ENCODE measurements around the gene MKRN2. TPM values are rescaled to one million over a fixed set of nuclear protein-coding genes. Genes with fewer than 3 reads are reported as not detected.

The MKRN2 gene
- total and polyA plus RNA-seq, 4 donors: 15.7 to 30.8 (median 23.3) TPM

DNA sequence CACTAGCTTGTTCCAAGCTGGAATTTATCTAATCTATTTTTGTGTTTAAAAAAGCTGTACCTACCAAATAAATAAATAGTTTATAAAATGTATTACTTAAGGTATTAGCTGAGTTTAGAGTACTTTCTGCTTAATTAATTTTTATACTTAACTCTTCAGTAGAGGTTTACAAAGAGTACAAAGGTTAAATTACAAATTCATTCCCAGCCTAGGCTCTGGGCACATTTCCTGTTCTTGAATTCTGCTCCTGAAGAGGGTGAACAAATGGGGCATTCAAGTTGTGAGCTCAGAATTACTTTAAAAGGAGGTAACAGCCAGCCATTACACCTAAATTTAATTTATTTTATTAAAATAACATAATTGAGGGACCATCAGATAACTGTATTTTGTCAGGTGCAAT, 26.4 kb downstream of the MKRN2 start:
- ATAC-seq (ENCODE audit: insufficient read depth, low FRiP score) (no peak), DNase-seq (no peak)
- TF ChIP-seq, protein P1, sequence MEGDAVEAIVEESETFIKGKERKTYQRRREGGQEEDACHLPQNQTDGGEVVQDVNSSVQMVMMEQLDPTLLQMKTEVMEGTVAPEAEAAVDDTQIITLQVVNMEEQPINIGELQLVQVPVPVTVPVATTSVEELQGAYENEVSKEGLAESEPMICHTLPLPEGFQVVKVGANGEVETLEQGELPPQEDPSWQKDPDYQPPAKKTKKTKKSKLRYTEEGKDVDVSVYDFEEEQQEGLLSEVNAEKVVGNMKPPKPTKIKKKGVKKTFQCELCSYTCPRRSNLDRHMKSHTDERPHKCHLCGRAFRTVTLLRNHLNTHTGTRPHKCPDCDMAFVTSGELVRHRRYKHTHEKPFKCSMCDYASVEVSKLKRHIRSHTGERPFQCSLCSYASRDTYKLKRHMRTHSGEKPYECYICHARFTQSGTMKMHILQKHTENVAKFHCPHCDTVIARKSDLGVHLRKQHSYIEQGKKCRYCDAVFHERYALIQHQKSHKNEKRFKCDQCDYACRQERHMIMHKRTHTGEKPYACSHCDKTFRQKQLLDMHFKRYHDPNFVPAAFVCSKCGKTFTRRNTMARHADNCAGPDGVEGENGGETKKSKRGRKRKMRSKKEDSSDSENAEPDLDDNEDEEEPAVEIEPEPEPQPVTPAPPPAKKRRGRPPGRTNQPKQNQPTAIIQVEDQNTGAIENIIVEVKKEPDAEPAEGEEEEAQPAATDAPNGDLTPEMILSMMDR (IDR thresholded peaks at IDR 0.05; ENCODE audit: control extremely low read depth, extremely low read depth): no peak
- H3K4me3 ChIP-seq: no peak overlapping the region
- H3K27me3 ChIP-seq (ENCODE audit: control insufficient read depth in 3 of 3, insufficient read depth in 3 of 3, low read length in 2 of 3): no peaks in the 10 kb centered on the region
- H3K9me3 ChIP-seq (ENCODE audit: control insufficient read depth in 4 of 4, insufficient read depth in 3 of 4, low read length in 3 of 4): no peaks in the 10 kb centered on the region
- H3K9ac ChIP-seq (ENCODE audit: insufficient read depth in 1 of 2, low read length in 2 of 2): no peak overlapping the region
- peaks cover 0 to 4% (median 0%) of the 10 kb centered on the region in 5 donors for H3K4me1 ChIP-seq (ENCODE audit: control insufficient read depth in 5 of 5, insufficient read depth in 5 of 5, low read length in 5 of 5)
- H3K36me3 ChIP-seq (ENCODE audit: control insufficient read depth in 4 of 4, insufficient read depth in 4 of 4, low read length in 4 of 4): peaks cover 22 to 59% (median 53%) of the 10 kb centered on the region in 4 donors
- H3K27ac ChIP-seq (ENCODE audit: low read depth in 1 of 2, low read length in 1 of 2): no peak overlapping the region

DNA sequence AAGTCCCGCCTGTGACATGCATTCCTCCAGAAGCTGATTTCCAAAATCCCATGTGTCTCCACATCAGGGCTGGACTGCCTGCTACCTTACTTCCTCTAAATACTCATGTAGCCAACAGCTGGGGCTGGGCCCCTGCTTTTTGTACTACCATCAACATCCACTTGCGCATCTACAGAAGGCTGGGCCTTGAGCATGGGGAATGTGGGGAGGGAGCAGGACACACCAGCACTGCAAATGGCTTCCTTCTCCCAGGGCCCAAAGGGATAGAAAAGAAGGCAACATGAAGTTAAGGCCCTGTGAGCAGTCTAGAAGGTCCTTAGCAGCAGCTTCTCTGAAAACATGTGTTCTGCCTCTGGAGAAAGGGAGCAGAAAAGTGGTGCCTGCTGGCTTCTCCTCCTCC, 27.2 kb downstream of the MKRN2 start:
- H3K4me3 ChIP-seq: no peak overlapping the region
- peaks cover 0 to 4% (median 0%) of the 10 kb centered on the region in 5 donors for H3K4me1 ChIP-seq (ENCODE audit: control insufficient read depth in 5 of 5, insufficient read depth in 5 of 5, low read length in 5 of 5)
- WGBS, 2 donors: 86 to 91% methylated on average over 2 of the region's 2 CpGs
- TF ChIP-seq, protein P1 (IDR thresholded peaks at IDR 0.05; ENCODE audit: control extremely low read depth, extremely low read depth): no peak
- H3K36me3 ChIP-seq (ENCODE audit: control insufficient read depth in 4 of 4, insufficient read depth in 4 of 4, low read length in 4 of 4): peaks cover 28 to 62% (median 54%) of the 10 kb centered on the region in 4 donors
- H3K9me3 ChIP-seq (ENCODE audit: control insufficient read depth in 4 of 4, insufficient read depth in 3 of 4, low read length in 3 of 4): no peaks in the 10 kb centered on the region
- H3K27ac ChIP-seq (ENCODE audit: low read depth in 1 of 2, low read length in 1 of 2): no peak overlapping the region
- no peaks in the 10 kb centered on the region for H3K27me3 ChIP-seq (ENCODE audit: control insufficient read depth in 3 of 3, insufficient read depth in 3 of 3, low read length in 2 of 3)
- ATAC-seq (ENCODE audit: insufficient read depth, low FRiP score) (no peak), DNase-seq (no peak)
- H3K9ac ChIP-seq (ENCODE audit: insufficient read depth in 1 of 2, low read length in 2 of 2): no peak overlapping the region

DNA sequence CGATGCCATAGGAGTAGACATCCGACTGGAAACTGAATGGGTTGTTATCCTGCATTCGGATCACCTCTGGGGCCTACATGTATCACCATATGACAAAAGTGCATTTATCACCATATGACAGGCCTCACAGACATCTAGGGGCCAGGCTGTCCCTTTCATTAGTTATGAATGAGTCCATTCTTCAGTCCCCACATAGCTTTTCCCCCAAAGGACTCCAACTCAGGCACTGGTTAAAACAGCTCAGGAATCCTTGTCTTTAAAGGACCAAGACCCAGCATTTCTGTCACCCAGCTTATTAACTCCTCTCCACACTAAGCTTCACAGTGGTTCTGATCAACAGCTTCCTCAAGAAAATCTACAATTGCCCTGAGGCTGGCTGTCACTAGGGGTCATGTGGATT, 28.3 kb downstream of the MKRN2 start:
- Histone ChIP-seq H3K4me3 (no peak overlapping the region), H3K9ac (ENCODE audit: insufficient read depth in 1 of 2, low read length in 2 of 2) (no peak overlapping the region), H3K36me3 (ENCODE audit: control insufficient read depth in 4 of 4, insufficient read depth in 4 of 4, low read length in 4 of 4) (peaks cover 28 to 58% (median 53%) of the 10 kb centered on the region in 4 donors), H3K9me3 (ENCODE audit: control insufficient read depth in 4 of 4, insufficient read depth in 3 of 4, low read length in 3 of 4) (no peaks in the 10 kb centered on the region), H3K27ac (ENCODE audit: low read depth in 1 of 2, low read length in 1 of 2) (no peak overlapping the region), H3K4me1 (ENCODE audit: control insufficient read depth in 5 of 5, insufficient read depth in 5 of 5, low read length in 5 of 5) (peaks cover 0 to 3% (median 0%) of the 10 kb centered on the region in 5 donors), H3K27me3 (ENCODE audit: control insufficient read depth in 3 of 3, insufficient read depth in 3 of 3, low read length in 2 of 3) (no peaks in the 10 kb centered on the region)
- no peak for DNase-seq
- TF ChIP-seq, protein P1 (IDR thresholded peaks at IDR 0.05; ENCODE audit: control extremely low read depth, extremely low read depth): no peak
- no peak for ATAC-seq (ENCODE audit: insufficient read depth, low FRiP score)
- 94 to 96% methylated on average over 3 of the region's 3 CpGs for WGBS, 2 donors

DNA sequence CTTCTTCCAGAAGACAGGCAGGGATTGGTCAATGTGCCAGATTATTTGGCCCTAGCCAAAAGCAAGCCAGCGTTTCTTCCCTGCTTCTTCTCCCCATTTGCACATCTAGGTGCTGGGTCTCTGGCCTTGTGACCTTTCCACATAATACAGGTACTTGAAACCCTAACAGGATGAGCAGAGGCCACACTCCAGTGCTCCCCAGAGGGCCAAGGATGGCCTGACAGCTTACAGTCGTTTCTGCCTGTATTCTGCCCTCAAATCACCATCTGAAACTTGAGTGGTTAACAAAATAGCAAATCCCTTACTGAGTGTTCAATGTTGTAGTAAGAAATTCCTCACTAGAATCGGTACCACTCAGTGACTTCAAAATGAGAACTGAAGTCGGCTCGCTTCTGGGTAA, 29.1 kb downstream of the MKRN2 start:
- no peak overlapping the region for H3K9ac ChIP-seq (ENCODE audit: insufficient read depth in 1 of 2, low read length in 2 of 2)
- WGBS, 2 donors: 77 to 89% methylated on average over 5 of the region's 5 CpGs
- no peaks in the 10 kb centered on the region for H3K9me3 ChIP-seq (ENCODE audit: control insufficient read depth in 4 of 4, insufficient read depth in 3 of 4, low read length in 3 of 4)
- H3K27ac ChIP-seq (ENCODE audit: low read depth in 1 of 2, low read length in 1 of 2): no peak overlapping the region
- DNase-seq: no peak
- peaks cover 33 to 61% (median 56%) of the 10 kb centered on the region in 4 donors for H3K36me3 ChIP-seq (ENCODE audit: control insufficient read depth in 4 of 4, insufficient read depth in 4 of 4, low read length in 4 of 4)
- no peak overlapping the region for H3K4me3 ChIP-seq
- ATAC-seq (ENCODE audit: insufficient read depth, low FRiP score): no peak
- H3K4me1 ChIP-seq (ENCODE audit: control insufficient read depth in 5 of 5, insufficient read depth in 5 of 5, low read length in 5 of 5): peaks cover 0 to 3% (median 0%) of the 10 kb centered on the region in 5 donors
- H3K27me3 ChIP-seq (ENCODE audit: control insufficient read depth in 3 of 3, insufficient read depth in 3 of 3, low read length in 2 of 3): no peaks in the 10 kb centered on the region
- TF ChIP-seq, protein P1 (IDR thresholded peaks at IDR 0.05; ENCODE audit: control extremely low read depth, extremely low read depth): no peak
